Psoas muscle (tissue), 8 donors: ENCODE results near the gene SIPA1. TPM values are rescaled to one million over a fixed set of nuclear protein-coding genes. Genes with fewer than 3 reads are reported as not detected.

ENCODE experiments used
- ATAC-seq, 4 donors: fragments of 200-7000 bp; cut with Tn5 transposase; one replicate each; pipeline ENCODE4 v1.9.1; 2020; ENCODE audit warnings: moderate library complexity in 3 of 4, mild to moderate bottlenecking in 2 of 4
- DNase-seq, 2 donors: peaks; one replicate each; pipeline ENCODE4 v3.0.0-alpha.2; 2020
- H3K27ac ChIP-seq: fragments of 200-600 bp; one replicate; pipeline ENCODE4 v1.8.0; 2022
- H3K27me3 ChIP-seq, 3 donors: fragments of 200-600 bp in 1 of 3; one replicate each; pipeline versions ENCODE4 v1.6.1 to v1.8.0; 2013 to 2022; ENCODE audit warnings: low read length in 2 of 3, mild to moderate bottlenecking in 2 of 3, moderate library complexity in 1 of 3; ENCODE audit not compliant: insufficient read depth in 3 of 3
- H3K36me3 ChIP-seq, 2 donors: fragments of 200-600 bp in 1 of 2; one replicate each; pipeline versions ENCODE4 v1.6.1 to v1.8.0; 2013 to 2022; ENCODE audit warnings: low read depth in 1 of 2, mild to moderate bottlenecking in 1 of 2, moderate library complexity in 1 of 2; ENCODE audit not compliant: insufficient read depth in 1 of 2
- H3K4me1 ChIP-seq: fragments of 200-600 bp; one replicate; pipeline ENCODE4 v1.8.0; 2022
- H3K4me3 ChIP-seq: fragments of 200-600 bp; one replicate; pipeline ENCODE4 v1.8.0; 2022; ENCODE audit warnings: mild to moderate bottlenecking
- H3K9me3 ChIP-seq: fragments of 200-600 bp; one replicate; pipeline ENCODE4 v1.8.0; 2022
- WGBS, 3 donors: extraction: QIAGEN DNeasy Blood & Tissue Kit; methylation state at CpG; one replicate each; pipeline versions ENCODE4 v1.1.6 to v1.1.7; 2013; 5-methylcytosine and 5-hydroxymethylcytosine counted together
- intact Hi-C, 2 donors: fragments of 100-400 bp; cut with DNase I; formaldehyde crosslinking; loops; one replicate each; pipeline versions ENCODE4 v1.11.0 to v1.14.2; 2022
- polyA plus RNA-seq, 3 donors: library from polyadenylated mRNA; stranded (reverse); fragments of 200-250 nt; gene quantifications; one replicate each; pipeline ENCODE4 v1.2.3, GENCODE V29; 2013
- total RNA-seq, 4 donors: library from RNA; stranded (reverse); fragmentation: NEBNext Ultra II Directional in 2 of 4; extraction: Animal tissue kit (Norgen Biotek cat#: 25700) in 2 of 4; gene quantifications; one replicate each; pipeline versions ENCODE4 v1.2.1 to v1.2.4, GENCODE V29; 2021 to 2023
- TF ChIP-seq, protein P1 (sequence below): fragments of 200-600 bp; IDR thresholded peaks from one replicate; pipeline ENCODE4 v1.8.0; 2022; ENCODE audit warnings: antibody characterized with exemption
- donor health status: healthy with polysubstance abuse.
- donor health status: DM: no; HTN: no; CAD: no; lungs with moderate emphysema.
- donor health status: Bipolar disorder and iron deficiency.
- donor health status: healthy.
- donor health status: DM: yes; HTN: yes; CAD: no.
- donor health status: DM: no; HTN: no; CAD: no.
- donor health status: DM: no; HTN: no; CAD: no.
- donor health status: DM: yes; HTN: yes; CAD: no.

Gene SIPA1
- total and polyA plus RNA-seq, 7 donors: 7.9 to 17.4 (median 12.3) TPM

DNA sequence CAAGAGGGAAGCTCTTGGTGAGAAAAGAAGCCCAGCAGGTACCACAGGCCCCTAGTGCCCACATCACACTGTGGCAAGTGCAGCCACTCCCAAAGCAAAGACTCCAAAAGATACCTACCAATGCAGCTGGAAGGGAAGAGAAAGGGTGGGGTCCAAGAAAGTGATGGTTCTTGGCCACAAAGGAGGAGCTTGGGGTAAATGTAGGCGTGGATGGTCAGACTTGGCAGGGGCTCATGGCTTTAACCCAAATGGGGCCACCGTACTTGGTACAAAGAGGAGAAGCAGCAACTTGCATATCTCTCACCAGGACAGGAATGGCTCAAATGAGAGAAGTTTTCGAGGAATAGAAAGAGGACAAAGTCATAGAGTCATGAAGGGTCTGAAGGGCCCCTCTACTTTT, 28.7 kb upstream of the SIPA1 start:
- ATAC-seq: no peak
- Histone ChIP-seq H3K4me3 (no peak overlapping the region), H3K9me3 (no peaks in the 10 kb centered on the region), H3K36me3 (peaks cover 0 to 37% of the 10 kb centered on the region in 2 donors), H3K4me1 (peaks cover 42% of the 10 kb centered on the region), H3K27ac (no peak overlapping the region), H3K27me3 (no peaks in the 10 kb centered on the region)
- DNase-seq: no peak
- WGBS, 3 donors: 42 to 64% (median 46%) methylated on average over 3 of the region's 3 CpGs
- intact Hi-C loops: loop anchor here in 1 of 2 donors (5.0 kb wide), 1 partner anchor 37 kb away; the partner anchor contains the start of genes FAM89B and ZNRD2
- TF ChIP-seq, protein P1, sequence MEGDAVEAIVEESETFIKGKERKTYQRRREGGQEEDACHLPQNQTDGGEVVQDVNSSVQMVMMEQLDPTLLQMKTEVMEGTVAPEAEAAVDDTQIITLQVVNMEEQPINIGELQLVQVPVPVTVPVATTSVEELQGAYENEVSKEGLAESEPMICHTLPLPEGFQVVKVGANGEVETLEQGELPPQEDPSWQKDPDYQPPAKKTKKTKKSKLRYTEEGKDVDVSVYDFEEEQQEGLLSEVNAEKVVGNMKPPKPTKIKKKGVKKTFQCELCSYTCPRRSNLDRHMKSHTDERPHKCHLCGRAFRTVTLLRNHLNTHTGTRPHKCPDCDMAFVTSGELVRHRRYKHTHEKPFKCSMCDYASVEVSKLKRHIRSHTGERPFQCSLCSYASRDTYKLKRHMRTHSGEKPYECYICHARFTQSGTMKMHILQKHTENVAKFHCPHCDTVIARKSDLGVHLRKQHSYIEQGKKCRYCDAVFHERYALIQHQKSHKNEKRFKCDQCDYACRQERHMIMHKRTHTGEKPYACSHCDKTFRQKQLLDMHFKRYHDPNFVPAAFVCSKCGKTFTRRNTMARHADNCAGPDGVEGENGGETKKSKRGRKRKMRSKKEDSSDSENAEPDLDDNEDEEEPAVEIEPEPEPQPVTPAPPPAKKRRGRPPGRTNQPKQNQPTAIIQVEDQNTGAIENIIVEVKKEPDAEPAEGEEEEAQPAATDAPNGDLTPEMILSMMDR: no peak

DNA sequence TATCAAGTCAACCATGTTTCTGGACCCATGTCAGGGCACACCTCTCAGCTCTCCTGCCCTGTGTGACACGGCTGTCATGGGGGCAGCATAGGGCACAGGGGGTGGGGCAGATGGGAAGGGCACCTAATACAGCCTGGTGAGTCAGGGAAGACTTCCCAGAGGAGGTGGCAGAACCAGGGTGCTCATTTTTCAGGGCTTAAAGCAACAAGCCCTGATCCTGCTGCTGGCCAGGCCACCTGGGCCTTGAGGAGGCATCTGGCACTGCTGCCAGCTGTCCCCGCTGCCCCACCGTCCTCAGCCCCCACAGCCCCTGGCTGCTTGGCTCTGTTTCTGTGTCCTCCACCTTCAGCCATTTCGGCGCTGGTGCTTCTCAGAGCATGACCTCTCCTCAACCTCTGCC, 28.2 kb upstream of the SIPA1 start:
- no peak overlapping the region for H3K27ac ChIP-seq
- no peaks in the 10 kb centered on the region for H3K27me3 ChIP-seq
- H3K4me1 ChIP-seq: peaks cover 42% of the 10 kb centered on the region
- DNase-seq (no peak), ATAC-seq (no peak)
- H3K4me3 ChIP-seq: no peak overlapping the region
- intact Hi-C loops: loop anchor here (5.0 kb wide), 1 partner anchor 37 kb away; the partner anchor contains the start of genes FAM89B (in 2 of the 2) and ZNRD2 (in 2 of the 2)
- TF ChIP-seq, protein P1: no peak
- peaks cover 0 to 33% of the 10 kb centered on the region in 2 donors for H3K36me3 ChIP-seq
- WGBS, 3 donors: 62 to 72% (median 67%) methylated on average over 5 of the region's 5 CpGs
- H3K9me3 ChIP-seq: no peaks in the 10 kb centered on the region

DNA sequence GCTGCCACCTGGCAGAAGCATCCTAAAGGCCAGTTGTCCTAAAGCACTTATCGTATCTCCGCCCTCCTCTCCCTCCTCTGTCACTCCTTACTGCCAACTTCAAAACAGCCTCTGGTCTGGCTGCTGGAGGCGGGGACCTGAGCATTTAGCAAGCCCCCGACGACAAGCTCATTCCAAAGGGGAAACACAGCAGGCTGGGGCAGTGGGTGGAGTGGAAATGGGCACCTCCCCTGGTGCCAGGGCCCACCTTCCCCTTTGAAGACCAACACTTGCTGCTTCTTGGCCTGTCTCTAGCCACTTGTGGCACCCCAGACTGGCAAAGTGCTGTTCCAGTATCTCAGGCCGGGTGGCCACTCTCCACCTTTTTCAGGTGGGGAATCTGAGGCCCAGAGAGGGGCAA, 27.5 kb upstream of the SIPA1 start:
- Histone ChIP-seq H3K27ac (peak overlapping the region; percentile 89), H3K4me1 (peaks cover 42% of the 10 kb centered on the region), H3K4me3 (peak overlapping the region; percentile 97), H3K9me3 (no peaks in the 10 kb centered on the region), H3K36me3 (peaks cover 0 to 25% of the 10 kb centered on the region in 2 donors), H3K27me3 (no peaks in the 10 kb centered on the region)
- ATAC-seq: no peak
- WGBS, 3 donors: 49 to 60% (median 59%) methylated on average over 6 of the region's 6 CpGs
- intact Hi-C loops: loop anchor here in 1 of 2 donors (5.0 kb wide), 1 partner anchor 38 kb away; the partner anchor contains the start of genes FAM89B and ZNRD2
- TF ChIP-seq, protein P1: no peak
- DNase-seq: no peak

GRCh38 chr11:65611028-65611757, 26.7 kb upstream of the SIPA1 start:
- ATAC-seq: no peak
- peaks cover 0 to 17% of the 10 kb centered on the region in 2 donors for H3K36me3 ChIP-seq
- intact Hi-C loops: loop anchor here in 1 of 2 donors (5.0 kb wide), 1 partner anchor 39 kb away; the partner anchor contains the start of genes FAM89B and ZNRD2

More at GRCh38 chr11:65611028-65611757, 26.7 kb upstream of the SIPA1 start:
- WGBS, 3 donors: 52 to 60% (median 56%) methylated on average over 9 to 10 of the region's 10 CpGs
- Histone ChIP-seq H3K4me3 (peak overlapping the region; percentile 97), H3K27me3 (no peaks in the 10 kb centered on the region), H3K9me3 (no peaks in the 10 kb centered on the region), H3K27ac (peak overlapping the region; percentile 89), H3K4me1 (peaks cover 42% of the 10 kb centered on the region)
- TF ChIP-seq, protein P1: no peak
- peak in 1 of 2 donors; percentile 68 for DNase-seq
